Renal cortex interstitium (tissue), 11 donors: ENCODE data around the gene NTRK1. TPM values are rescaled to one million over a fixed set of nuclear protein-coding genes. Genes with fewer than 3 reads are reported as not detected.
A peak's percentile ranks its signal among the peaks of the same experiment; 100 is the strongest.

Experiments used
- DNase-seq, 11 donors: peaks; one replicate each; pipeline ENCODE4 v3.0.0-alpha.2; 2013; ENCODE audit warnings: low read depth in 9 of 11, low spot score in 4 of 11; ENCODE audit errors: extremely low read depth in 1 of 11
- polyA plus RNA-seq, 3 donors: library from polyadenylated mRNA; unstranded; fragments of 120-200 nt; gene quantifications; one replicate each; pipeline ENCODE4 v1.2.1, GENCODE V29; 2013; ENCODE audit not compliant: insufficient read length in 3 of 3

The NTRK1 gene
- polyA plus RNA-seq, 3 donors, result 0.92 to 1.6 (median 1.5) TPM

- no peak for DNase-seq
Measured at GRCh38 chr1:156851779-156852417, 8.8 kb upstream of the NTRK1 start.

GRCh38 chr1:156852418-156852874, 8.2 kb upstream of the NTRK1 start:
- peak in 7 of 11 donors; percentile 32 to 68 (median 54) for DNase-seq

GRCh38 chr1:156853761-156854160, 6.9 kb upstream of the NTRK1 start:
- DNase-seq, result no peak

GRCh38 chr1:156854634-156855033, 6.0 kb upstream of the NTRK1 start:
- no peak for DNase-seq

GRCh38 chr1:156856282-156856785, 4.3 kb upstream of the NTRK1 start:
- DNase-seq, result no peak

- no peak for DNase-seq
Measured at GRCh38 chr1:156857532-156857931, 3.1 kb upstream of the NTRK1 start.

GRCh38 chr1:156858555-156858956, 2.1 kb upstream of the NTRK1 start:
- DNase-seq, result no peak

GRCh38 chr1:156858959-156859522, 1.6 kb upstream of the NTRK1 start, which contains the start of gene INSRR:
Gene INSRR, minus strand, starts transcription at chr1:156859117. Its CDS starts 496 bp downstream, at chr1:156858621.
- no peak for DNase-seq

GRCh38 chr1:156859523-156860112, 1.0 kb upstream of the NTRK1 start:
- no peak for DNase-seq

GRCh38 chr1:156860113-156860627, 495 bp upstream of the NTRK1 start:
- DNase-seq, result peak in 1 of 11 donors; percentile 47

GRCh38 chr1:156862584-156862983, 1.9 kb downstream of the NTRK1 start:
- no peak for DNase-seq

- DNase-seq, result no peak
Measured at GRCh38 chr1:156862997-156863599, 2.4 kb downstream of the NTRK1 start.

- no peak for DNase-seq
Measured at GRCh38 chr1:156863631-156864030, 3.0 kb downstream of the NTRK1 start.

- no peak for DNase-seq
Measured at GRCh38 chr1:156864796-156865195, 4.1 kb downstream of the NTRK1 start.

GRCh38 chr1:156865258-156865657, 4.6 kb downstream of the NTRK1 start:
- DNase-seq, result no peak

GRCh38 chr1:156865865-156866248, 5.2 kb downstream of the NTRK1 start:
- no peak for DNase-seq

GRCh38 chr1:156866249-156866909, 5.7 kb downstream of the NTRK1 start:
- no peak for DNase-seq

- no peak for DNase-seq
Measured at GRCh38 chr1:156868341-156868740, 7.7 kb downstream of the NTRK1 start.

GRCh38 chr1:156869455-156869854, 8.8 kb downstream of the NTRK1 start:
- DNase-seq, result no peak
